ENCODE measurements around the gene SOST. TPM values are rescaled to one million over a fixed set of nuclear protein-coding genes. Genes with fewer than 3 reads are reported as not detected.

SOST gene
- total and polyA plus RNA-seq, 2 donors (not counting 3 experiments of a cell fraction or from before 2014, with no cell fraction given), result not detected

- peak overlapping the region; percentile 86 for H3K4me2 ChIP-seq (ENCODE audit: insufficient read depth, low read length)
- peak overlapping the region; percentile 83 for H3K27ac ChIP-seq (ENCODE audit: insufficient read depth, low read depth, low read length)
- no peaks in the 10 kb centered on the region for H4K20me1 ChIP-seq (replicated peaks; ENCODE audit: control insufficient read depth, extremely low read depth, insufficient read depth, low read length)
- H3K36me3 ChIP-seq (ENCODE audit: control insufficient read depth in 2 of 2, extremely low read depth in 1 of 2, insufficient read depth in 2 of 2, low read length in 2 of 2), result no peaks in the 10 kb centered on the region
- intact Hi-C loops (cut with micrococcal nuclease) (loop anchor here (1.0 kb wide), 1 partner anchor 26 kb away; no protein-coding TSS in a partner anchor), dilution Hi-C loops (cut with MboI; ENCODE audit: extremely low pct_ligation_motif_present, low sequenced_read_pairs) (no loop called here)
- H3K27me3 ChIP-seq (ENCODE audit: control insufficient read depth in 2 of 2, insufficient read depth in 2 of 2, low read length in 2 of 2), result no peaks in the 10 kb centered on the region
- H3K9me1 ChIP-seq (replicated peaks; ENCODE audit: control insufficient read depth, extremely low read depth, insufficient read depth, low read length), result no peaks in the 10 kb centered on the region
- POLR2A ChIA-PET, result no interaction called here
- CTCF ChIA-PET, result interaction anchor here (2.0 kb wide), 1 partner anchor 27 kb away, joined by 4 read pairs; no protein-coding TSS in a partner anchor
- no peaks in the 10 kb centered on the region for H3K79me2 ChIP-seq (ENCODE audit: control insufficient read depth, insufficient read depth, low read length)
- peak overlapping the region; percentile 57 to 65 (median 64) for H3K4me3 ChIP-seq (replicated peaks in 1 of 3; ENCODE audit: insufficient read depth in 1 of 3, low read depth in 1 of 3, low read length in 3 of 3)
- H3K9me3 ChIP-seq (replicated peaks; ENCODE audit: control insufficient read depth, insufficient read depth, low read length), result no peaks in the 10 kb centered on the region
- DNase-seq (ENCODE audit: low read depth, low spot score) (peak; percentile 70), FAIRE-seq (peak; percentile 83)
- peak overlapping the region; percentile 97 for H3K9ac ChIP-seq (replicated peaks; ENCODE audit: extremely low read depth, insufficient read depth, low read length)
- no TSS peak for BruUV-seq (replicated peaks)
- peak overlapping the region; percentile 99 for H2AFZ ChIP-seq (ENCODE audit: low read depth, low read length)
- TF ChIP-seq FOS (IDR thresholded peaks at IDR 0.05; ENCODE audit: borderline replicate concordance, insufficient read depth, low read length) (no peak), POLR2A (IDR thresholded peaks at IDR 0.05; ENCODE audit: low read depth, low read length) (peak; percentile 64), POLR2AphosphoS5 (IDR thresholded peaks at IDR 0.05; ENCODE audit: insufficient read depth, low read depth, low read length) (peak; percentile 84)
- peaks cover 6% of the 10 kb centered on the region for H3K4me1 ChIP-seq (ENCODE audit: control insufficient read depth, extremely low read depth, insufficient read depth, low read length)
These were observed 38.1 kb downstream of the SOST start for GRCh38 chr17:43720311-43721060.

GRCh38 chr17:43719578-43719977 lies 39.0 kb downstream of the SOST start:
- dilution Hi-C loops (cut with MboI; ENCODE audit: extremely low pct_ligation_motif_present, low sequenced_read_pairs) (no loop called here), intact Hi-C loops (cut with micrococcal nuclease) (no loop called here)
- FAIRE-seq (peak; percentile 56), DNase-seq (ENCODE audit: low read depth, low spot score) (no peak)
- peaks cover 8% of the 10 kb centered on the region for H3K4me1 ChIP-seq (ENCODE audit: control insufficient read depth, extremely low read depth, insufficient read depth, low read length)
- no peaks in the 10 kb centered on the region for H3K9me1 ChIP-seq (replicated peaks; ENCODE audit: control insufficient read depth, extremely low read depth, insufficient read depth, low read length)
- BruUV-seq (replicated peaks), result no TSS peak
- no peaks in the 10 kb centered on the region for H3K79me2 ChIP-seq (ENCODE audit: control insufficient read depth, insufficient read depth, low read length)
- no peak overlapping the region for H3K9ac ChIP-seq (replicated peaks; ENCODE audit: extremely low read depth, insufficient read depth, low read length)
- H3K4me3 ChIP-seq (replicated peaks in 1 of 3; ENCODE audit: insufficient read depth in 1 of 3, low read depth in 1 of 3, low read length in 3 of 3), result no peak overlapping the region
- H2AFZ ChIP-seq (ENCODE audit: low read depth, low read length), result no peak overlapping the region
- H3K9me3 ChIP-seq (replicated peaks; ENCODE audit: control insufficient read depth, insufficient read depth, low read length), result no peaks in the 10 kb centered on the region
- ChIA-PET CTCF (no interaction called here), POLR2A (no interaction called here)
- TF ChIP-seq GATA2 (IDR thresholded peaks at IDR 0.05; ENCODE audit: insufficient read depth, insufficient read length, low read depth, low read length) (no peak), JUN (IDR thresholded peaks at IDR 0.05; ENCODE audit: borderline replicate concordance, insufficient read depth, insufficient read length, low read depth) (peak; percentile 6)
- no peaks in the 10 kb centered on the region for H3K36me3 ChIP-seq (ENCODE audit: control insufficient read depth in 2 of 2, extremely low read depth in 1 of 2, insufficient read depth in 2 of 2, low read length in 2 of 2)
- H3K27me3 ChIP-seq (ENCODE audit: control insufficient read depth in 2 of 2, insufficient read depth in 2 of 2, low read length in 2 of 2), result no peaks in the 10 kb centered on the region
- no peak overlapping the region for H3K4me2 ChIP-seq (ENCODE audit: insufficient read depth, low read length)
- H3K27ac ChIP-seq (ENCODE audit: insufficient read depth, low read depth, low read length), result no peak overlapping the region
- H4K20me1 ChIP-seq (replicated peaks; ENCODE audit: control insufficient read depth, extremely low read depth, insufficient read depth, low read length), result no peaks in the 10 kb centered on the region
